Mesenchymal stem cell (in vitro differentiated cells and primary cell): Measurements from ENCODE around the gene SLCO3A1.

Source experiments
- DNase-seq: peaks from one replicate; pipeline ENCODE4 v3.0.0-alpha.2; 2013
- H2AFZ ChIP-seq: one replicate; pipeline ENCODE4 v1.6.1; 2013; ENCODE audit warnings: low read depth, mild to moderate bottlenecking, control low read depth, inconsistent platforms, low read length, moderate library complexity
- H2AK5ac ChIP-seq: 2 replicates; pipeline ENCODE4 v1.6.1; 2013; ENCODE audit warnings: low read length, moderate library complexity, mild to moderate bottlenecking, inconsistent platforms; ENCODE audit not compliant: severe bottlenecking
- H2BK120ac ChIP-seq: one replicate; pipeline ENCODE4 v1.6.1; 2013; ENCODE audit warnings: low read depth, mild to moderate bottlenecking, inconsistent platforms, low read length, moderate library complexity
- H2BK12ac ChIP-seq, 2 experiments: one replicate each; pipeline ENCODE4 v1.6.1; 2013; ENCODE audit warnings: inconsistent platforms in 2 of 2, low read length in 2 of 2, mild to moderate bottlenecking in 2 of 2, moderate library complexity in 2 of 2, control low read depth in 1 of 2
- H2BK15ac ChIP-seq: one replicate; pipeline ENCODE4 v1.6.1; 2013; ENCODE audit warnings: mild to moderate bottlenecking, low read depth, inconsistent platforms; ENCODE audit not compliant: poor library complexity, severe bottlenecking
- H2BK5ac ChIP-seq: 2 replicates; pipeline ENCODE4 v1.6.1; 2013; ENCODE audit warnings: low read depth, mild to moderate bottlenecking, low read length, control low read depth, inconsistent platforms; ENCODE audit not compliant: poor library complexity, severe bottlenecking
- H3K14ac ChIP-seq, 2 experiments: one replicate each; pipeline ENCODE4 v1.6.1; 2013; ENCODE audit warnings: inconsistent platforms in 2 of 2, low read length in 2 of 2, control low read depth in 1 of 2, mild to moderate bottlenecking in 1 of 2, moderate library complexity in 1 of 2
- H3K18ac ChIP-seq, 2 experiments: one replicate each; pipeline ENCODE4 v1.6.1; 2013; ENCODE audit warnings: inconsistent platforms in 2 of 2, low read length in 2 of 2, control low read depth in 1 of 2, low read depth in 1 of 2, mild to moderate bottlenecking in 1 of 2
- H3K23ac ChIP-seq, 2 experiments: one replicate each; pipeline ENCODE4 v1.6.1; 2013; ENCODE audit warnings: inconsistent platforms in 2 of 2, low read length in 2 of 2, mild to moderate bottlenecking in 2 of 2, moderate library complexity in 2 of 2, control low read depth in 1 of 2
- H3K27ac ChIP-seq: 2 replicates; pipeline ENCODE4 v1.5.1; 2013; ENCODE audit warnings: mild to moderate bottlenecking, moderate library complexity, low read length, control low read depth, inconsistent platforms; ENCODE audit not compliant: poor library complexity, severe bottlenecking
- H3K27me3 ChIP-seq, 2 experiments: 2 replicates each; pipeline versions ENCODE4 v1.6.1 to v1.7.0; 2013; ENCODE audit warnings: low read length in 2 of 2, mild to moderate bottlenecking in 2 of 2, moderate library complexity in 2 of 2, control low read depth in 1 of 2, inconsistent platforms in 1 of 2; ENCODE audit not compliant: control insufficient read depth in 1 of 2, insufficient read depth in 1 of 2
- H3K36me3 ChIP-seq, 2 experiments: 2 replicates each; pipeline versions ENCODE4 v1.6.1 to v1.7.0; 2013; ENCODE audit warnings: low read length in 2 of 2, control low read depth in 1 of 2, inconsistent platforms in 1 of 2, low read depth in 1 of 2, mild to moderate bottlenecking in 1 of 2; ENCODE audit not compliant: insufficient read depth in 2 of 2, control insufficient read depth in 1 of 2
- H3K4ac ChIP-seq, 2 experiments: one replicate each; pipeline ENCODE4 v1.6.1; 2013; ENCODE audit warnings: inconsistent platforms in 2 of 2, low read length in 2 of 2, mild to moderate bottlenecking in 2 of 2, moderate library complexity in 2 of 2, control low read depth in 1 of 2, low read depth in 1 of 2
- H3K4me1 ChIP-seq: 2 replicates; pipeline ENCODE4 v1.6.1; 2013; ENCODE audit warnings: low read depth, low read length, control low read depth; ENCODE audit not compliant: control insufficient read depth, insufficient read depth
- H3K4me2 ChIP-seq: 2 replicates; pipeline ENCODE4 v1.6.1; 2013; ENCODE audit warnings: low read length, mild to moderate bottlenecking, inconsistent platforms; ENCODE audit not compliant: poor library complexity, severe bottlenecking
- H3K4me3 ChIP-seq, 2 experiments: 2 replicates each; pipeline versions ENCODE4 v1.5.1 to v1.7.0; 2013; ENCODE audit warnings: low read length in 2 of 2, mild to moderate bottlenecking in 2 of 2, control low read depth in 1 of 2, low read depth in 1 of 2; ENCODE audit not compliant: insufficient read depth in 1 of 2
- H3K79me1 ChIP-seq: replicated peaks from 2 replicates; pipeline ENCODE4 v1.6.1; 2013; ENCODE audit warnings: mild to moderate bottlenecking, control low read depth, low read length, inconsistent platforms; ENCODE audit not compliant: poor library complexity, severe bottlenecking
- H3K9ac ChIP-seq: 2 replicates; pipeline ENCODE4 v1.7.0; 2013; ENCODE audit warnings: mild to moderate bottlenecking, low read length, moderate library complexity
- H3K9me3 ChIP-seq: 2 replicates; pipeline ENCODE4 v1.7.0; 2013; ENCODE audit warnings: mild to moderate bottlenecking, low read length; ENCODE audit not compliant: control insufficient read depth
- H4K8ac ChIP-seq: one replicate; pipeline ENCODE4 v1.6.1; 2013; ENCODE audit warnings: inconsistent platforms, mild to moderate bottlenecking, low read length, moderate library complexity
- H4K91ac ChIP-seq: one replicate; pipeline ENCODE4 v1.6.1; 2013; ENCODE audit warnings: mild to moderate bottlenecking, low read length, inconsistent platforms
- WGBS: methylation state at CpG from one replicate; pipeline ENCODE4 v1.1.7; 2013; ENCODE audit warnings: mixed read lengths; 5-methylcytosine and 5-hydroxymethylcytosine counted together

SLCO3A1 gene

DNA sequence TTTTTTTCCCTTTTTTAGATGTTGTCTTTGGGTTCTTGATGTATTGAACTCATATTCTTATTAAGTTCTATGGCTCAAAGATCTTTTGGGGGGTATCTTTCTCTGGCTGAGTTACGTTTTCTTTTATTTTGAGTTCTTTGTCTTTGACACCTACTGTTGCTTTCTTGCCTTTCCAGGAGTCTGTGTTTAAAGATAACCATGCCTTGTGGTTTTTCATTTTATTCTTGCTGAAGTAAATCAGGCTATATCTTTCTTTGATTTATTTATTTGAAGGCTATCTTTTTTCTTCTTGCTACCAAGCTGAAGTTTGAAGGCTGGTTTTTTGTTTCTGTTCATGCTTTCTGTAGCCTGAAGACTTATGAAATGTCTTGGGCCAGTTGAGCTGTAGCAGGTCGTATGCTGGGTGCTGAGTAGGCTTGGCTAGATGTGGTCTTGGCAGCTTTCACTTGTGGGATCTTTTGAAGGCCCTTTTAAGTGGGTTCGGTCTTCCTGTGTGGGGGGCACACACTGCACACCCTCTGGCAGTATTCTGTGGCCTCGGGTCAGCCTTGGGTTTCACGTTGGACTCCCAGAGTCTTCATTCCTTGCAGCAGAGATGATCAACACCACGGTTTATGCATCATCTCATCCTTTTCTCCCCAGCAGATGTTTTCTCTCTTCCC, 17.5 kb downstream of the SLCO3A1 start:
- H3K9ac ChIP-seq, result no peak overlapping the region
- no peaks in the 10 kb centered on the region for H3K9me3 ChIP-seq
- H2AK5ac ChIP-seq, result no peak overlapping the region
- H3K4me2 ChIP-seq, result no peak overlapping the region
- no peak overlapping the region for H3K23ac ChIP-seq
- H2AFZ ChIP-seq, result no peak overlapping the region
- peaks cover 5% of the 10 kb centered on the region for H3K79me1 ChIP-seq
- H3K4me3 ChIP-seq, result no peak overlapping the region
- no peaks in the 10 kb centered on the region for H3K27me3 ChIP-seq
- no peak overlapping the region for H3K14ac ChIP-seq
- no peak overlapping the region for H3K27ac ChIP-seq
- 47% methylated on average over 4 of the region's 6 CpGs for WGBS
- H3K4ac ChIP-seq, result no peak overlapping the region
- DNase-seq, result no peak
- no peak overlapping the region for H2BK12ac ChIP-seq
- H3K36me3 ChIP-seq, result peaks cover 0 to 5% of the 10 kb centered on the region in 2 experiments
- H4K8ac ChIP-seq, result no peak overlapping the region
- no peak overlapping the region for H2BK5ac ChIP-seq
- peaks cover 11% of the 10 kb centered on the region for H3K4me1 ChIP-seq
- no peak overlapping the region for H4K91ac ChIP-seq
- H2BK15ac ChIP-seq, result no peak overlapping the region
- H2BK120ac ChIP-seq, result no peak overlapping the region
- no peak overlapping the region for H3K18ac ChIP-seq

DNA sequence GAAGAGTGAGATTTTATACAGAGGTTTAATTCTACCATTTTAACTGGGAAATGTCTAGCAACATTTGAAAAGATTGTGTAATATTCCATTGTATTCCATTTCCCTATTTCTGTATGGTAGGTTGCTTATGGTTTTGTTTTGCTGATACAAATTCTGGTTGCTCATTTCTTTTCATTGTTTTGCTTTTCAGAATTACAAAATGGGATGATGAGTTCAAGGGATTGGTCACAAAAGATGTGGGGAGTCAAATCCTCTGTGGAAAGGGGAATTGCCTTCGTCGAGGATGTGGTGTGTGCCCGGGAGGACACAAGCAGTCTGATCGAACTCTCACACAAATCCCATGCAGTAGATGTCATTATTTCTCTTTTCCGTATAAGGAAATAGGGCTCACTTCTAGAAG, 18.3 kb downstream of the SLCO3A1 start:
- no peaks in the 10 kb centered on the region for H3K9me3 ChIP-seq
- 91% methylated on average over 5 of the region's 5 CpGs for WGBS
- peaks cover 5% of the 10 kb centered on the region for H3K79me1 ChIP-seq
- H2BK12ac ChIP-seq, result no peak overlapping the region
- H4K8ac ChIP-seq, result no peak overlapping the region
- no peak overlapping the region for H2BK5ac ChIP-seq
- no peak overlapping the region for H3K14ac ChIP-seq
- no peak overlapping the region for H2BK15ac ChIP-seq
- no peak overlapping the region for H2BK120ac ChIP-seq
- DNase-seq, result no peak
- H3K4me2 ChIP-seq, result no peak overlapping the region
- no peak overlapping the region for H3K23ac ChIP-seq
- H3K4me3 ChIP-seq, result no peak overlapping the region
- H3K27me3 ChIP-seq, result no peaks in the 10 kb centered on the region
- H3K4me1 ChIP-seq, result peaks cover 9% of the 10 kb centered on the region
- no peak overlapping the region for H2AK5ac ChIP-seq
- H3K27ac ChIP-seq, result no peak overlapping the region
- H3K9ac ChIP-seq, result no peak overlapping the region
- peaks cover 0 to 5% of the 10 kb centered on the region in 2 experiments for H3K36me3 ChIP-seq
- H3K4ac ChIP-seq, result no peak overlapping the region
- no peak overlapping the region for H4K91ac ChIP-seq
- H3K18ac ChIP-seq, result no peak overlapping the region
- no peak overlapping the region for H2AFZ ChIP-seq

DNA sequence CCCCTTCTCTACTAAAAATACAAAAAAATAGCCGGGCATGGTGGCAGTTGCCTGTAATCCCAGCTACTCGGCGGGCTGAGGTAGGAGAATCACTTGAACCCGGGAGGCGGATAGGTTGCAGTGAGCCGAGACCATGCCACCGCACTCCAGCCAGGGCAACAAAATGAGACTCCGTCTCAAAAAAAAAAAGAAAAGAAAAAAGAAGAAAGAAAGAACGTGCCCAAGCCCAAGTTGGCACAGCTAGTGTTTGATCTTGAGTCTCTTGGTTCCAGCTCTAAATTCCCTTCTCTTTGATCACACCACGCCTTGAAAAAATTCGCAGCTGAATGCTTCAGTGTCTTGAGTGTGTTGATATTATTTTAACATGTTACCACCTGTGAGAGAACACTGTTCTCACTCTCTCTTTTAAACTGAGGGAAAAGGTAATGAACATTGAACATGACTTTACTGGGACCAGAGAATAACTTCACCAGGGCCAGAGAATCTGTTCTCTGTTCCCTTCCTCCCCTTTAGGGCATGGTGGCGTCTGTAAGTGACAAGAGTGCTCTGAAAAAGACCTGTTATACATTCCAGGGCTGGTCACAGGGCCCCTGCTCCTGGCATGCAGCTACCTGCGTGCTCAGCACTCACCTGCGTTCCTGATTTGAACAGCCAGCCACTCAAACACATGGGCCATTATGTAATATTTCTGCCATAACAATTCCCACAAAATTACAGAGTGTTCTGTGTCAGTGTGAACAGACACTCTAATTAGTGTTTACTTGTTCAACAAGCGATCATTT, 19.0 kb downstream of the SLCO3A1 start:
- H3K27me3 ChIP-seq, result no peaks in the 10 kb centered on the region
- H2BK12ac ChIP-seq, result no peak overlapping the region
- no peak overlapping the region for H3K23ac ChIP-seq
- DNase-seq, result no peak
- H3K4me2 ChIP-seq, result no peak overlapping the region
- H3K4me3 ChIP-seq, result no peak overlapping the region
- peaks cover 5% of the 10 kb centered on the region for H3K4me1 ChIP-seq
- peaks cover 5% of the 10 kb centered on the region for H3K79me1 ChIP-seq
- H2AFZ ChIP-seq, result no peak overlapping the region
- no peak overlapping the region for H3K27ac ChIP-seq
- H3K18ac ChIP-seq, result no peak overlapping the region
- no peak overlapping the region for H2BK120ac ChIP-seq
- no peak overlapping the region for H3K4ac ChIP-seq
- H4K8ac ChIP-seq, result no peak overlapping the region
- H2AK5ac ChIP-seq, result no peak overlapping the region
- H4K91ac ChIP-seq, result no peak overlapping the region
- no peak overlapping the region for H3K14ac ChIP-seq
- WGBS, result 69% methylated on average over 12 of the region's 15 CpGs
- no peak overlapping the region for H2BK15ac ChIP-seq
- H3K9me3 ChIP-seq, result no peaks in the 10 kb centered on the region
- H3K9ac ChIP-seq, result no peak overlapping the region
- H3K36me3 ChIP-seq, result peaks cover 0 to 5% of the 10 kb centered on the region in 2 experiments
- no peak overlapping the region for H2BK5ac ChIP-seq

DNA sequence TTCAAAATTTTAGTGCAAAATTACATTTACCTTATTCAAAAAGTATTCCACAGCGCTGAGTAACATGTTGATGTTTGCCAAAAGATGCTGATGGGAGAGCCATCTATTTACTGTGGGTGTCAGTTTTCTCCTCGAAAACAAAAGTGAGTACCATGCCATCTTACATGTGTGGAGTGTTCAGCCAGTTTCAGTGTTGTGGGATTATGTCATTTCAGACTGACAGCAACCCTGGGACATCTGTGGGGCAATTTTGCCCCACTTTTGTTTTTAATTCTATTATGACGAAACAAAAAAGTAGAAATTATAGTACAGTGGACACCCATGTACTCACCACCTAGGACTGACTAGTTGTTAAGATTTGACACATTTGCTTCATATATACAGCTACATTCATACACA, 19.6 kb downstream of the SLCO3A1 start:
- WGBS, result 73% methylated on average over 3 of the region's 3 CpGs
- H3K18ac ChIP-seq, result no peak overlapping the region

More for the DNA sequence above, 19.6 kb downstream of the SLCO3A1 start:
- Histone ChIP-seq H2BK12ac (no peak overlapping the region), H3K4me3 (no peak overlapping the region), H2AFZ (no peak overlapping the region), H3K23ac (no peak overlapping the region), H2BK5ac (no peak overlapping the region), H2BK120ac (no peak overlapping the region), H3K79me1 (peaks cover 5% of the 10 kb centered on the region), H4K8ac (no peak overlapping the region), H3K36me3 (peaks cover 0 to 5% of the 10 kb centered on the region in 2 experiments), H3K4me2 (no peak overlapping the region), H3K9me3 (no peaks in the 10 kb centered on the region), H3K9ac (no peak overlapping the region), H3K27ac (no peak overlapping the region), H2AK5ac (no peak overlapping the region), H3K4ac (no peak overlapping the region), H4K91ac (no peak overlapping the region), H2BK15ac (no peak overlapping the region), H3K4me1 (no peaks in the 10 kb centered on the region), H3K14ac (no peak overlapping the region), H3K27me3 (no peaks in the 10 kb centered on the region)
- no peak for DNase-seq
